OCI-M1 (cell line): ENCODE measurements around the gene IMMP2L.

Experiments used
- DNase-seq: peaks from one replicate; lab custom pipeline; 2025; lab: John Stamatoyannopoulos, UW

IMMP2L gene

DNA sequence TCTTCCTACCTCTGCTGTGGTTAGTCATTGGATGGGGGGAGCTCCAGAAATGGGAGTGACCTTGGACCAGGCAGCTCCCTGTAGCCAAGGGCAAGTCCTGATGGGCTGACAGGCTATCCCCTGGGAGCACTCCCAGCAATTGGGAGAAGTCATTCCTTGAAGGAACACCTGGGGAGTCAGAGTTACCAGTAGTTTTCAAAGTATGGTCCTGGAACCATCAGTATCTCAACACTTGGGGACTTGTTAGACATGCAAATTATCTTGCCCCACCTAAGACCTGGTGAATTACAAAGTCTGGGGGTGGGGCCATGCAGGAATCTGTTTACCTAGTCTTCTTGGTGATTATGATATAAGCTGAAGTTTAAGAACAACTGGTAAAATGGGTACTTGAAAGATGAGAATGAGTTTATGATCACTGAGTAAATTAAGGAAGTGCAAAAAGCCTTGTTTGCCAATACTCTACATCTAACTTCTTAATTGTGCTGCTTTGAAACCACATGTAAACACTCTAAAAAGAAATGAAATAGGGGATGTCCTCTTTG is 758.6 kb downstream of the IMMP2L start:
- no peak for DNase-seq

- DNase-seq, result no peak
These were observed 760.8 kb downstream of the IMMP2L start for GRCh38 chr7:110801502-110801901.

GRCh38 chr7:110800984-110801383 is 761.3 kb downstream of the IMMP2L start:
- DNase-seq, result no peak

GRCh38 chr7:110797656-110798055 is 764.6 kb downstream of the IMMP2L start:
- DNase-seq, result no peak

DNA sequence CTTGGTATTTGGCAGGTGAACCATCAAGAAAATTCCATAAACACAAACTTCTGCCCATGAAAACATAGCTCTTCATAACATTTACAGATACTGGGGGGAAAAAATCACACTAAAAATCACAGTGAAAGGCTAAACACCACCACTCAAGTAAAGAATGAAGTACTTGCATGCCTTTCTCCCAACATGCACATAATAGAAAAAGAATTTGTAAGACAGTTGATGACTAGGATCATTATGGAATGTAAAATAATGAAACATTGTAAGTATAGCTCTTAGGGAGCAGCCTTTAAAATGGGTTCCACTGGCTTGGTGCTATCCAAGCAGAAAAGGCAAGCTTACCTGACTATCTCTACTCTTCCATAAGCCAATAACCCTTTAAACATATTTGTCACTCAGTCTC is 771.3 kb downstream of the IMMP2L start:
- no peak for DNase-seq

- peak; percentile 1 for DNase-seq
These were observed 775.8 kb downstream of the IMMP2L start for GRCh38 chr7:110786328-110786965.

DNA sequence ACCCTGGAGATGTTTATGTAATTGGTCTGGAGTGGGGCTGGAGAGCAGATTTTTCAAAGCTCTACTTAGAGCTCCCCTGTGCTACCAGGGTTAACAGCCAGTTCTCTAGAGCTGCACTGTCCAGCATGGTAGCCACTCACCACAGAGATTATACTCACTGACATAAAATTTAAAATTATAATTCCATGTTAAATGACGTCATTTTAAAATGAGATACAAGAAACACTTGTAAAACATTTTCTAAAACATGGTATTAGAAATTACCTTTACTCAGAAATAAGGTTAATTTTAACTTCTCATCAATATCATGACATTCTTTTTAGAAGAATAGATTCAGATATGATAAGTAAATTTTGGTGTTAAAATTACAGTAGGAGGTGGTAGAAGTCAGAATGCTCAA is 777.5 kb downstream of the IMMP2L start:
- no peak for DNase-seq

- DNase-seq, result no peak
These were observed 781.6 kb downstream of the IMMP2L start for GRCh38 chr7:110780712-110781111.

GRCh38 chr7:110779339-110779738 is 783.0 kb downstream of the IMMP2L start:
- DNase-seq, result no peak

DNA sequence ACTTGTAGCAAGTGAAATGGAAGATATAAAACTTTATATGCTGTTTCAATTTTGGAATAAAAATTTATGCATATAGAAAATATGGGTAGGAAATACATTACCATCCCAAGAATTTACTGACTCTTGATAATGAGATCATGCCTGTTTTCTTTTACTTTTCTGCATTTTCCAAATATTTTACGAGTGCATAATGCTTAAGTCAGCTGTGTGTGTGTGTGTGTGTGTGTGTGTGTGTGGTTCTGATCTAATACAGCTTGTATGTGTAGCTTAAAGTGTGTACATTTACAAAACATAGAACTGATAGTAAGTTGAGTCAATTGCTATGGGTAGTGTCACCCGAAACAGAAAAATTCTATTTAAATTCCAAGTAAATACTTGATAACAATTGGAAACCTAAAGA is 787.2 kb downstream of the IMMP2L start:
- DNase-seq, result no peak

DNA sequence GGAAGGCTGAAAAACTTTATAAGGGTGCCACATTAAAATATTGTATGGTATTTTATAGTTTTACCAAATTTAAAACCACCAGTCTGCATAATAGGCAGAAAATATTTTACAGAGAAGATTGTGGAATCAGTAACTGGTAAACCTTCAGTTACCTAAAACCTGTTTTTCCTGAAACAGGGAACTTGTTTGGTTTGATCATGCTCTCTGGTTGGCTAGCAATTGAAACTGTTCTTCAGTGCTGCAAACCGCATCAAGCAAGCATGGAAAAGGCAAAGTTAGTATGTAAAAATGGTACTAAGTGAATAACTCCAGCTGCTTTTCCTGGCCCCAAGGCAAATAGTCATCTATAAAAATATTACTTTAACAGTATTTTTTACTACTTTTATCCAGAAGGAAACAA is 788.2 kb downstream of the IMMP2L start:
- no peak for DNase-seq

GRCh38 chr7:110772615-110773014 is 789.7 kb downstream of the IMMP2L start:
- no peak for DNase-seq

DNA sequence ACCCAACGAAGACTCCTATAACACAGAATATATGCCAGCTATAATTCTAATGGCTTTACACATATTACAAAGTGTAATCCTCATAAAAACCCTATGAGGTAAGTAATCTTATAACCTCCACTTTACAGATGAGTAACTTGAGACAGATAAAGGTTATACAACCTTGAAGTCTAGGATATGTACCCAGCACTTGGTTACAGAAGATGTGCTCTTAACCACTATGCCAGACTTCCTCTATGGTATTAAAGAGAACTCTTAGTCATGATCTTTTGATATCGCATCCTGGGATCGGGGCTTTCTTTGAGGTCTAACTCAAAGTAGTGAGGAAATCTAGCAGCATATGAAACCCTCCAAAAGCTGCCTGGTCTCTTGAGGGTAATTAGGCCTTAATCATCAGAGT is 790.6 kb downstream of the IMMP2L start:
- peak; percentile 3 for DNase-seq

DNA sequence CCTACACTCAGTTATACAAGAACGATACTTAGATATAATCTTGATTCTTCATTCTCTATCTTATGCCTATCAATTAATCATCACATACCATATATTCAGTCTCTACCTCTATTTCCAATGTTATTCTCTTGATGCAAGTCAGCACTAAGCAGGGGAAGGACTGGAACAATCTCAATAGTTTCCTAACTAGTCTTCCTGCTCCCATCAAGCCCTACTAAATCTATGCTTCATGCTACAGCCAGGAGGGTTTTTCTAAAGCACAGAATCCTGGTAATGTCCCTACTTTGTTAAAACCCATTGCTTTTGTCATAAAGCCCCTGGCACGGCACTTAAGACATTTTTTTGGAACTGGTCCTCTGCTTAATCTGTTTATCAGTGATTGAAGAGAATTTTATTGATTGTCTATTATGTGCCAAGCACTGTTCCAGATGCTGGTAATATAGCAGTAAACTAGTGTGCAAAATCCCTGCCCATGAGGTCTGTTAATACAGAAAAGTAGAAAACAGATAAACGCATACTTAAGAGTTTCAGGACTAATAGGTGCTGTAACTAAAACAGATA is 794.7 kb downstream of the IMMP2L start:
- DNase-seq, result no peak

- DNase-seq, result no peak
These were observed 795.4 kb downstream of the IMMP2L start for GRCh38 chr7:110766864-110767263.

- no peak for DNase-seq
These were observed 797.4 kb downstream of the IMMP2L start for GRCh38 chr7:110764852-110765251.

DNA sequence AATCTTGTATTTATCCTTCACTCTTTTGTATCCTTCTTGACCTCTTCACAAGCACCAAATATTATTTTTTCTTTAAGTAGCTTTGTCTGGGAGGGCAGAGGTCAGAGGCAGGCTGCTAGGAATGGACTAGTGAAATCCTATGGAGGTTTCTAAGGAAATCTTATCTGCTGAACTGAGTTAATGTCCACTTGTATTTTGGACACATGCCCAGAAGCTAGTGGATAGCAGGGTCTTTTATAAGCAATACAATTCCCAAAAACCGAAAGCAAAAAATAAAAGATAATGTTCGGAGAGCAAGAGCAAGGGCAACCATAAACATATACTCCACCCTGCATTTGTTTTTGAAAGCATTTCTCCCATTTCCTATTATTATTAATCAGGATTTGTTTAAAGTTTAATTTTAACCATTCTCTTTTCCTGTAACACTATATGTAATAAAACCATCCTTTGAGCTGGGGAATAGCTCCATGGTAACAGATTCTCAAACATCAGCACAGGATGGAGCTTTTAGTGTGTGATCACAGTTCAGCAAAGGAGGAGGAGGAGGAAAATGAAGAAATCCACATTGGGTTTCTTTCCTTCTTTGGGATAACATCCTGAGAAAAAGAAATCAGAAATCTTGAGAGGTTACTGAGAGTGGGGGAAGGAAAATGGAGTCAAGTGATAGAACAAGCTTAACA is 799.6 kb downstream of the IMMP2L start:
- DNase-seq, result no peak

DNA sequence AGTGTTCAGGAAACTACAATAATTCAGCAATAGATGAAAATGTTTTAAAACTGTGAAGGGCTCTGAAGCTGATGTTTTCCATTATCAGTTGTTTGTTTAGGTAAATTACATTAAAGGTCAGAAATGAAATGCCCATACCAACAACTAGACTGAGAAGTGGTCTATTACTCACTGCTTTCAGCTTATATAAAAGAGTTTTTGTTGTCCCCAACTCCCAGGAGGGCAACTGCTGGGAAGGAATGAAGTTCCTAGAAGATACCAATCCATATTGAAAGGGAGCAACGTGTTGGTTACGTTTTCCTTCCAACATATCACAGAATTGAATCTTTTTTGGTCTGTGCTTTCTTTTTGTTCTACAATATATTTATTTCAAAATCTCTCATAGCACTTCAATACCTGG is 802.0 kb downstream of the IMMP2L start:
- no peak for DNase-seq

GRCh38 chr7:110759069-110759468 is 803.2 kb downstream of the IMMP2L start:
- DNase-seq, result no peak

DNA sequence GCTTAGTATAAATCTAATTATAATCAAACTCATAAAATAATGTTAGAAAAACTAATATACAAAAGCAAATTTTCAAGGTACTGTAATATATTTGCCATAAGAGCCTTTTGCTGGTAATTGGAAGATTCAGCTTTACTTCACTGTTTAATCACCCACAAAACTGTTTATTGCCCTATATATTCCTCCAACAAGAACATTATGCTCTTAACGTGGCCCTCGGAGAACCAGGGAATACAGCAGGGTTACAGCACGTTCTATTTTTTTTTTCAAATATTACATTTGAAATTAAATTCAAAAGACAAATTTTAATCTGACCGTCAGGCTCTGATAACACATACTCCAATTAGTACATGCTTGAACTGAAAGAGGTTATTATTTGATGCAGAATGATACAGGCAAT is 807.6 kb downstream of the IMMP2L start:
- no peak for DNase-seq

DNA sequence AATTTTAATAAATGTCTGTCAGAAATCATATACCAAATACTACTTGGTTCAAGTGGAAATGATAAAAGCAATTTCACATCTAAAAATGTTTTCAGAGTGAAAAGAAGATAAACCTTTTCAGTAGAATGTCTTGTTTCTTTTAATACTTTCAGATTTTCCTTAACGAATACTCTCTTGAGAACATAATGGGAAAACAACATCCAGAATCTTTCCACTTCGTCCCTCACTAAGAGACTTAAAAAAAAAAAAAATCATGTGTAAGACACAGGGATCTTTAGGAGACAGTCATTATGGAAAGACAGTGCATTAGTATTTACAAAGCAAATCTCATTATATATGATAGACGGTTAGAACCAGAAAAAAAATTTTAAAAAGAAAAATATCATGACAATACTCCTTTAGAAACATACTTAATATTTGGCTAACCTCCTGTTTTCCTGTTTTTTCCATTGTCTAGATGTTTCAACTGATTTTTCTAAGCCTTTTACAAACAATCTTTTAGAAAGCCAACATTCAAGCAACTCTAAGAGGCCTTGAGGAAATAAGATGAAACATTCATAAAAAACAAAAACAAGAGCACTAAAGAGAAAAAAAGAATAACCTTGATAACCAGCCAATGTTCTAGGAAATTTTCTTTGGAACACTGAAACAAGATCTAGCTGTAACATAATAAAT is 811.2 kb downstream of the IMMP2L start:
- no peak for DNase-seq

DNA sequence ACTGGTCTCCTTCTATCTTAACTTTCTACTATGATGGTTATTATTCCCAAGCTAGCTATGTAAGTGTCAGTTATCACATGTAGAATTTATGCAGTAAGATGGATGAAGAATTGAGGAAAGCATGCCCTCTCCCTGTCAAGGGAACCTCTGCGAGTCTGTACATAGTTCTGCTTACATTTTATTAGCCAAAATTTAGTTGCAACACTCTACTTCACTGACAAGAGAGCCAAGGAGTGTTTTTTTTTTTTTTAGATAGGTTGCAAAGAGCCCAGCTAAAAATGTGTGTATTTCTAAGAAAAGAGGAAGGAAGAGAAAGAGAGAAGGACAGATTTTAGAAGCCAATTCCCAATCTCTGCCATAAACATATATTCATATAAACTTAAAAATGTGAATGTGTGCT is 829.1 kb downstream of the IMMP2L start:
- DNase-seq, result no peak

GRCh38 chr7:110724811-110725210 is 837.5 kb downstream of the IMMP2L start:
- no peak for DNase-seq
